ENCODE results near the gene C6orf89.

GRCh38 chr6:36906539-36907325 is 21.0 kb downstream of the C6orf89 start:
- TF ChIP-seq CTCF (IDR thresholded peaks at IDR 0.05; ENCODE audit: low read depth, low read length): no peak
- no peak for TF ChIP-seq EZH2phosphoT487 (IDR thresholded peaks at IDR 0.05; ENCODE audit: low read depth)

All from OCI-LY3 (cell line).